AML-193 (cell line): ENCODE results near the gene MEGF11.

Experiments used
- DNase-seq, 2 experiments: peaks; one replicate each; lab custom pipeline; 2025; lab: John Stamatoyannopoulos, UW

Gene MEGF11

DNA sequence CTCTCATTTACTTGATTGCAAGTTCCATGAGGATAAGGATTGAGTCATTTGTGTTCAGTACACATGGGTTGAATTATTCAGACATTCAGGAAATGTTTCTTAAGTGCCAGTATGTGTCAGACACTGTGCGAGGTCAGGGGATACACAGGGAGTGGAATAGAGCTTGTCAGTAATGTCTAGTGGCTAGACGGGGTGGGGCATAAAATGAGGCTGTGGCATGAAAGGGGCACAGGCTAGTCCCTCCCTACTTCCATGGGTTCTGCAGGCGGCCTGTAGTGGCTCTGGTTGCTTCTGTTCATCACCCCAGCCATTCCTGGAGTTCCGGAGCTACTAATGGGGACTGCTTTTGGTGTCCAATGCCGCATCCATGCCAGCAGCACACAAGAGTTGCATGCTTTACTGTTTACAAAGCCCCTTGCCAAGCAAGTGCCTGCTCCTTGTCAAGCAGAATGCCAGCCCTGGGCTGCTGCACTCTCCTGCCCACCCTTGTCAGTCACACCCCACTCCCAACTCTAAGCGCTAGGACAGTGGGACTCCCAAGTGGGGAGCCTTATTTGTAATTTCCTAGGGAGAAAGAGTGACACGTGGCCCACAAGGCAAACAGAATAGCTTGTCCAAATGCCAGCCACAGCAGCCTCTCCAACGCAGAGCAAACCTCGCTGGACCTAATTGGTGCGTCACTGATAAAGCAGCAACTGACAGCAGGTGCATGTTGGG is 313.5 kb downstream of the MEGF11 start:
- DNase-seq: no peak

DNA sequence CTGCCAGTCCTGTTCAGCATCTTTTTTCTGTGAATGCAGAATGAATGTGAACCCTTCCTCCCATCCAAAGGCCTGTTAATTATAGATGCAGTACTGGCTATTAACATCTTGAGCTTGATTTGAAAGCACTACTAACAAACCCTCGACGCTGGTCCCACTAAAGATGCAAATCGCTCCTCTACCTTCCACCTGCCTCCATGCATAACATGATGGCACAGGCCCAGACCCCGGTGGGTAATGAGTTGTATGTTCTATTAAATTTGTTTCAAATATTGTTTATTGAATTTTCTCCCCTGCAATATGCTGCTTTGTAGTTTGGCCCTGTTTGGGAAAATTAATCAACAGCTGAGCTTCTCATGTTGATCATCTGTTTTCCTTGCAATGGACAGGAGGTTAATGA is 314.9 kb downstream of the MEGF11 start:
- no peak for DNase-seq

DNA sequence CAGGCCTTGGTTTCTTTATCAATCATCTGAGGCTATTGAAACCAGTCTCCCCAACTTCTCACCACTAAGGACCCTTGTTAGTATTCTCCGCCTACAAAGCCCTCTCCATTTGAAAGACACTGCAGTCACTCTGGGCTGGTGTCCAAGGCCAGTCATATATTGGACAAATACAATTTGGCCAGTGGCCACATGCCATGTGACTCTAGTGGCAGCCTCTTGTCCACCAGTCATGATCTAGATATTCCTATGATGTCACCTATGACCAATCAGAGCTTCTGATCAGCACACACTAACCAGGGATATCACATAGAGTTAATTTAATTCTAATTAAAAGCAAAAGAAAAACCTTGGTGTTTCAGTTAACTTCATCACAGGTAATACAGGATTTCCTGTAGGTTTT is 316.1 kb downstream of the MEGF11 start:
- no peak for DNase-seq

DNA sequence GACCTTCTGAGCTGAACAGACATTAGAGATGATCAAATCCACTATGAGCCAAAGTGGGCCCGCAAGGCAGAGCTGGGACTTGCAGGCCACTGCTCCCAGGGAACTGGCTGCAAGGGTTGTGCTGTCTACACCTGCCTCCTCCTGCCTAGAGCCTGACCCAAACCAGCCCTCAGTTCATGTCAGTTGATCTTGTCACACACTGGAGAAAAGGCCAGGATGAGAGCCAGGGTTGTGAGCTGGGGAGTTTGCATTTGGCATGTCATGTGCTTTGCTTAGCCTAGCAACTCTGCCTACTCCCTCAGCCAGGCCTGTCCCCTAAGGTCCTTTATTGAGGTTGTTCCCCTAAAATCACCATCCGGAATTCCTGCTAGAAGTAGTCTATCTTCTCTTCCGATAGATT is 316.5 kb downstream of the MEGF11 start:
- no peak for DNase-seq

DNA sequence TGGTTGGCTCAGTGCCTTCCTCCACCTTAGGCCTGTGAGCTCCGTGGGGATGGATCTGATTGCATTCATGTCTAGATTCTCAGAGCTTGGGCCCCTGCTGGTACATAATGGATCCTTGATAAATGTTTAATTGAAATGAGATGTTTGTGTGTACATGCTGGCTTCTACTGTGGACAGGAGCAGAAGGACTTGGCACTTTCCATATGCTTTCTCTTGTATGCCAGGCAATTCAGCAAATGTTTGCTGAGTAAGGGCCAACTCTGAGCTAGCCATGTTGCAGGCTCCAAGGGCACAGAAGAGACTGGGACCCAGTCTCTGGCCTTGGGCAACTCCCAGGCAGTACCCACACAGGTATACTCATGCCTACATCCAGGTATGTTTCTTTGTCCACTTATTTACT is 317.3 kb downstream of the MEGF11 start:
- DNase-seq: no peak

DNA sequence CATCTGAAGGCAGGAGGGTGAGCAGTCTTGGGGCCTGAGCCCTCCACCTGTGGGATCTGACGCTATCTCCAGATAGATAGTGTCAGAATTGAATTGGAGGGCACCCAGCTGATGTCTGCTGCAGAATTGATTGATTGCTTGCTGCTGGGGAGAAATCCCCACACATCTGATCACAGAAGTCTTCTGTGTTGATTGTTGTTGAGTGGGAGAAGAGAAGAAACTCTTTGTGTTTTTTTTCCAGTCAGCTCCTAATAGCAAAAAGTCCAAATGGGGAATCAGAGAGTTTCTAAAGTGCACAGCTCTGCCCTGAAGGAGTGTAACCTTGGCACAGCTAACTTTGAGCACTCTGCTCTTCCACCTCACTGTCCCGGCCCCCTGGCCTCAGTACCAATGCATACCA is 318.2 kb downstream of the MEGF11 start:
- no peak for DNase-seq

DNA sequence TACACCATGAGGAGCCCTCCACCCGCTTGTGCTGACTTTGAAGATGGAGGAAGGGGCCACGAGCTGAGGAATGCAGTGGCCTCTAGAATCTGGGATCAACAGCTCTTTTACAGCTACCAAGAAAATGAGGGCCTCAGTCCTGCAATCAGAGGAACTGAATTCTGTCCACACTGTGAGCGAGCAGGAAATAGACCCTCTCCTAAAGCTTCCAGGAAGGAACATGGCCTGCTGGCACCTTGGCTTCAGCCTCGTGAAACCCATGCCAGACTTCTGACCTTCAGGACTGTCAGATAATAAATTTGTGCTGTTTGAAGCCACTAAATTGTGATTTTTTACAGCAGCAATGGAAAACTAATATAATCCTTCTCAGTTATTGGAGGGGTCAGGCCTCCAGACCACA is 322.3 kb downstream of the MEGF11 start:
- no peak for DNase-seq

DNA sequence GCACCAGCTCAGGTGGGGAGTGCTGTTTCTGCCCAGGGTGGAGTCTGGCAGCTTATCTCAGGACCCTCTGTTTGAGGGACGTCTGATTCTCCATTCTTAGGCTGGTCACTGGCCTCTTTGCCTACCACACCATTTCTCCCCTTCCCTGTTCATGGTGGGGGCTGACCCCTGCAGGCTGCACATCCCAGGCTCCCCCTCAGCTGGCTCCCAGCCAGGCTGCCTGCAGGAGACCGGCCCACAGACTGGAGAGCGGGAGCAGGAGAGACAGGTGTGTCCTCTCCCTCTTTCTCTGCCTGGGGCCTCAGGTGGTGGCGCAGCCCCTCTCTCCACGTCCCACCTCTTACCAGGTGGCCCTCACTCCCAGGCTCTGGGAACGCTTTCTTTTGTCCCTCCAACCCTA is 323.4 kb downstream of the MEGF11 start:
- DNase-seq: no peak

DNA sequence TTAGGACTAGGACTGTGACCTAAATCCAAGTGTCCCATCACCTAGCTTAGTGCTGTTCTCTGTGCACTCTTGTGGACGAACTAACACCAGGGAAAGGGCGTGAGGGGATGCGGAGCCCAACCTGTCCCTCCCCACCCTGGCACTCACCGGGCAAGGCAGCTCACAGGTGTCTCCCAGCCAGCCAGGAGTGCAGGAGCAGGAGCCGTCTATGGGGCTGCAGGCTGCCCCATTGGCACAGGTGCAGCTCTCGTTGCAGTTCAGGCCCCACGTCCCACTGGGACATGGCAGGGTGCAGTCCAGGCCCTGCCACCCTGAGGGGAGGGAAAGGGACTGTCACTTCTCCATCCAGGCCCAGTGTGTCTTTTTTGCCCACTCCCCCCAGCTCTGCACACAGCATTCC is 324.0 kb downstream of the MEGF11 start:
- DNase-seq: no peak

DNA sequence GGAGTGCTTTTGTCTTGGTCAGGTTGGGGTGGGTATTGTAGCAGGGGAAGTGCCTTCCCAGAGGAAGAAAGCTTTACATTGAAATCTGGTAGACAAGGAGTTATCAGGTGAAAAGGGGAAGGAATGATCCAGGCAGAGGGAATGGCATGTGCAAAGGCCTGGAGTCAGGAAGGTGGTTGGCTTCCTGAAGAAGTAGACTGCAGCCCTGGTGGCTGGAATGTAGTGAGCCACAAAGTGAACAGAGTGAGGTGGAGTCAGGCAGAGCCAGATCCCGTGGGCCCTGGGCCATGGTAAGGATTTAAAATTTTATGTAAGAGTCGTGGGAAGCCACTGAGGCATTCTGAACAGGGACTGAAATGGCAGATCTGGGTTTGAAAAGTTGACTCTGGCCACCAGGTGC is 326.0 kb downstream of the MEGF11 start:
- no peak for DNase-seq

DNA sequence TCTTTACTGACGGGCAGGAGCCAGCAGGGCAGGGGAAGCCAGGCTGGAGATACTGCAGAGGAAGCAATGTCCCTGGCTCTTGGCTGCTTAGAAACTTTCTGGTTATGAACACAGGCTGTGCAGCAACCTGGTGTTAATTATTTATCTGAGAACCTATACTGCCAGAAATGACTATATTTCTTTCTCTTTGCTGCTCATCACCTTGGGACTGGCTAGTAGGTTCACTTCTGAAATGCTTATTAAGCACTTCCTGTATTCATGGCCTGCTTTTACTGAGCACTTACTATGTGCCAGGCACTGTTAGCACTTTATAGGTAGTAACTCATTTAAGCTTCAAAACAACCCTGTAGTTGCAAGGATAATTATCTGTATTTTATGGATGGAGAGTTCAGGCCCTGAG is 326.7 kb downstream of the MEGF11 start:
- DNase-seq: no peak

DNA sequence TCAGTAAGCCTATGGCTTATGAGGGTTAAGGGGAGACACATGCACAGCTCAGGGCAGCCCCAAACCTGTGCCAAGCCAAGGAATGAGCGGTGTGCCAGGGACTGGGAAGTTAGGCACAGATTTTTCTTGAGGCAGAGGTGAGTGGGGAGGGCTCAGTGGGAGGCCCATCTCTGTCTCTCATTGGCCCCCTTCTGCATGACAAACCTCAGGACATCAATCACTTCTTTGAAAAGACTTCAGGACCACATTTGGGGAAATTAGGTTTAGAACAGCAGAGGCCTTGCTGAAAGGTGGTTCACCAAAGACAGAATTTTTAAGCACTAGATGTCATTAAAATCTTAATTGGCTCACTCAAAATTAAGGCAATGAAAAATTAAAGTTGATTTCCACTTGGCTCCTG is 327.1 kb downstream of the MEGF11 start:
- no peak for DNase-seq

DNA sequence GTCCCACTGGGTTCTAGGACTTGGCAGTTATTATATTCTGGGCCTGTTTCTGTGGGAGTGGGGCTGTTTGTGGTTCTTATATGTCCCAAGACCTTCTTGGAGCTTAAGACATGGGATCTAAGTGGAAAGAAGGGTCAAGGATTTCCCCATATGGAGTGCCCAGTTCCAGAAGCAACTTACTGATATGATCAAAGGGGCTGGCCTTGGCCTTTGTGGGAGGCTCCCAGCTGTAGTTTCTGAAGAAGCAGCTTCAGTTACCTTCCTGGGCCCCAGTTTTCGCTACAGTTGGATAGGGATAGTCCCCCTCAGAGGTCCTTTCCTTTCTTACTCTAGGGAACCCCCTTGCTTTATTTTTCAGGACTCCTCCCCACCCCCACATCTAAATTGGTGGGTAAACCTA is 328.2 kb downstream of the MEGF11 start:
- no peak for DNase-seq

DNA sequence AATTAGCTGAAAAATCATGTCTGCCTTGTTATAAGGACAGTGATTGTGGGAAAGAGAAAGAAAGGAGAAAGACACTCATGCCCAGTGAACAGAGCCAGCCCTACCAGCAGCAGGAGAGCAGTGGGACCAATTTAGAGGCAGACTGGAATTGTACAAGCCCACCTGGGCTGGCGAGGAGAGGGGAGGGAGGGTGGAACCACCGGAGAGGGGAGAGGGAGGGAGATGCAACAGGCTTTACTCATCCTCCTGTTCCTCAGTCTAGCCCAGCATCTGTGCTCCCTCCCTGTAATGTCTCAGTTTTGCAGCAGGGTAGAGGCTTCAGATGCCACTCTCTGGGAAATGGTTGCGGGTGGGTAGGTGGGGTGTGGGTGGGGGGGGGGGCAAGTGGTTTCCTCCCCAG is 329.5 kb downstream of the MEGF11 start:
- DNase-seq: no peak

DNA sequence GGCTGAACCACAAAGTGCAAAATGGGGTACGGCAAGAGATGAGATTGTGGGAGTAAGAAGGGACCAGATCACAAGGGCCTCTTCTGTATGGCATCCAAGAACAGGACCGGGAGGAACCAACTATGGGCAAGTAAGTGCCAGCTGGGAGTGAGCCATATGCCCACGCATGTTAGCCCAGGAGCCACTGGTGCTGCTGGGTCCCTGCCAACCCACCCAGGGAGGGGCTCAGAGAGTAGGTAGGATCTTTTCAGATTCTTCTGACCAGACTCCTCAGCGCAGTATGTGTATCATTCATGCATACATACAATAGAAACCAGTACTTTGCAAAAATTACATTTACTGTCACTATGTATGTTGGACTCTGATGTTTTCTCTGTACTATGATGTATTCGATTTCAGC is 330.3 kb downstream of the MEGF11 start:
- no peak for DNase-seq

DNA sequence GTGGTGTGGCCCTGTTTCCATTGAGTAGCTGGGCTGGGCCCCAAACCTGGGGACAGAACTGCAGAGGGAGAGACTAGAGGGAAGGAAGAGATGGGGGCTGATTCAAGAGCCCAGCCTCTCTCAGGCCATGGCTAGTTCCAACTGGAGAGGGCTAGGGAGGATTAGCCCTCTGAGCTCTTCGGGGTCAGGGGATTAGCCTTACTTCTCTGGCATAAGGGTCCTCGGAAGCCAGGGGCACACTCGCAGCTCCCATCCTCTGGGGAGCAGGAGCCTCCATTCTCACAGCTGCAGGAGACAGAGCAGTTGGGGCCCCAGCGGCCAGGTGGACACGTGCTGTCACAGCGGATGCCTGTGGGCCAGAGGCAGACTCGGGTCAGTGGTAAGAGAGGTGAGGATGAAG is 330.9 kb downstream of the MEGF11 start:
- no peak for DNase-seq

DNA sequence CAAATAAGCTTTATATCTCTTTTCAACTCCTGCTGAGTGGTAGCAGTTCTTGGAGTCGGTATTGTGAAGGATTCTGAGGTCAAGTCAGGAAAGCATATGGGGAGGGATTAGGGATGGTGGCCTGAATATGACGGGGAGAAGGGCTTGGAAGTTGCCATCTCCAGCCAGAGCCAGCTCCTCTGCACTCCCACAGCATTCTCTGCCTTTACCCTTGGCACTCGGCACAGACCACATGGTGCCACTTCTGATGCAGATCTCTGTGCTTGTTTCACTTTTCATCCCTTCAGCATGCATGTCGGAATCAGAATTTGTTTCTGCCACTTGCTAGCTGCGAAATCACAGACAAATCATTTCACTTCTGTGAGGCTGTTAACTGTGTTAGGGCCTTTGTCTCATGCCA is 331.8 kb downstream of the MEGF11 start:
- DNase-seq: no peak

DNA sequence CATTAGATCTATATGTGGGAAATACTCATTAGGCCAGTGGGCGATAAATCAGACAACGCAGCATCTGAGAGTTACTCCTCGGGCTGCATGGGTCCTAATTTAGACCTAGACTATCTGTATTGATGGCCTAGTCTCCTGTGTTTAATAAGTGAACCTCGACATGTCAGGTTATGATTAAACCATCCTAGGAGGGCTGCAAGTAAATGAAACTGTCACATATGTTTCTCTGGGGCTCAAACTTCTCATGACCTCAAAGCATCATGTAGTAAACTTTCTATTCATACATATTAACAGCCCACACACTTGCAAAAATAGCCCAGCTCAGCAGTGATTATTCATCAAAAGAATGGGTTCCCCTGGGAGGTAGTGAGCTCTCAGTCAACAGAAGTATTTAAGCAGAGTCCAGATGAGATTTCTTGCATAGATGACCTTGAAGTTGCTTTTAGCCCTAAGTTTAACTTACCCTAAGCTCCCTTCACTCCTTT is 332.7 kb downstream of the MEGF11 start:
- DNase-seq: no peak

DNA sequence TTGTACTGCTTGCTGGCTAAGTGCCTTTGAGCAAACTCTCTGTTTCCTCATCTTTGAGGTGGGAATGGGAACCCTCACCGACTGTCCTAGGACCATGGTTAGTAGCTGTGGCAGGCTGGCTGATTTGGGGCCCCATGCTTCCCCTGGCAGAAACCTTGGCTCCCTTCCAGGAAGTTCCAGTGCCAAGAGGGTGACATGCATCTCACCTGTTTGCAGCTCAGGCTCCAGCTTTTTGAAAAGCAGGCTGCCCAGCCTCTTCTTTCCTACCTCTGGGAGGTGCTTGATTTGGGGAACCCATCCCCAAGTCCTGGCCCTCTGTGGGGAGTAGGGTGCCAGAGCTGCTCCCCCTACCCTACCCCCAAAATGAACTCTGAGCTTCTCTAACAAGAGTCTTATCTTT is 333.4 kb downstream of the MEGF11 start:
- DNase-seq: no peak

DNA sequence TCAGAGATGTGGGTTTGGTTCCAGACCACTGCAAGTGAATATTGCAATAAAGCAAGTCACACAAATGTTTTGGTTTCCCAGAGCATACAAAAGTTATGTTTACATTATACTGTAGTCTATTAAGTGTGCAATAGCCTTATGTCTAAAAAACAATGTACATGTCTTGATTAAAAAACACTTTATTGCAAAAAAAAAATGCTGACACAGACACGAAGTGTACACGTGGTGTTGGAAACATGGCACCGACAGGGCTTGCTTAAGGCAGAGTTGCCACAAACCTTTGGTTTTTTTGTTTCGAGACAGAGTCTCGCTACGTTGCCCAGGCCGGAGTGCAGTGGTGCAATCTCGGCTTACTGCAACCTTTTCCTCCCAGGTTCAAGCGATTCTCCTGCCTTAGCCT is 334.2 kb downstream of the MEGF11 start:
- DNase-seq: no peak

DNA sequence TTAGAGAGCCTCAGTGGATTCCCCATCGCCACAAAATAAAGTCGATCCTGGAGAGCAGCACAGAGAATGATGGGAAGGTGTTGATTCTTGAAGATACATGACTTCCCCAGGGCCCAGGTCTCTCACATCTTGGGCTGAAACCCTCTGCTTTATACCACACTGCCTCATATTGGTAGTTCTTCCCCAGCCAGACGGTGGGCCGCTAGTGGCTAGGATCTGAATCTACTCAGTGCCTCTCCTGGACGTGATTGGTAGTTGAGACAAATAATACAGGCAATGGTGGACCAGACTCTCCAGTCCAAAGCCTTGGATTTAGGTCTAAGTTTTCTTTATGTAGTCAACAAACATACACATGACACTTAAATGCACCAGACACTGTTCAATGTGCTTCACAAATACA is 334.6 kb downstream of the MEGF11 start:
- no peak for DNase-seq

DNA sequence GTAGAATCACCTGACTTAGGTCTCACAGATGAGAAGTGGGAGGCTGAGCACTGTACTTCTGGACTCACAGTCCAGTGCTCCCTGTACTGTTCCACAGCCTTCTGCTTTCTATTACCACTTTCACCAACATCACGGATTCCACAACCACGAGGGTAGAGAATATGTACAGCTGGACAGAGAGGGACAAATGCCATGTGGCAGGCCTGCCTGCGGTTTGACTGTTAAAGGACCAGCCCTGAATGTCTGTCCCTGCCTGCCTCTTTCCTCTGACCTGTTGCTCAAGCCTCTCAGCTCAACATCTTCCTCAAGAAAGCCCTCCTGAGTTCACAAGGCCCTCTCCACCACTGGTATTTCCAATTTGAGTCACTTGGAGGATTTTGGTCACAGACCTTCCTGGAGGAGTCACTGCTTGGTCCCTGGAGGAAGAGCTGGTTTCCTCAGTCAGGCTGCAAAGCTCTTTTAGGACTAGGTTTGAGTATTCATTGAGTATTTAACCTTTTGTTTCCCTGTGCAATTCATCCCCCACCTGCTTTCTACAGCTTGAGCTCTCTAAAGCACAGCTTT is 335.1 kb downstream of the MEGF11 start:
- no peak for DNase-seq

DNA sequence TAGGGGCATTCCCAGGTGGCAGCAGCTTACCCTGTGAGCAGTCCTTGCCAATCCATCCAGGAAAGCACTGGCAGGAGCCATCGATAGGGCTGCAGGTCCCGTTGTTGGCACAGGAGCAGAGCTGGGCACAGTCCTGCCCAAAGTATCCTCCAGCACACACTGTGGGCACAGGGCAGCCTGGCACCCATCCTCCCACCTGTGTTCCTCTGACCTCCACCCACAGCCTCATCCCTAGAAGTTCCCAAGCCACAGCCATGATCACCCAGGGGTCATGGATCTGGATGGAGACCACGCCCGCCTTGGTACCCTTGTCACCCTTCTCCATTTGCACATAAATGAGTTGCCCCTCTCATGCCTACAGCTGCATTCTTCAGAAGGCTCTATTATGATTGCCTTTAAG is 335.6 kb downstream of the MEGF11 start:
- DNase-seq: no peak

DNA sequence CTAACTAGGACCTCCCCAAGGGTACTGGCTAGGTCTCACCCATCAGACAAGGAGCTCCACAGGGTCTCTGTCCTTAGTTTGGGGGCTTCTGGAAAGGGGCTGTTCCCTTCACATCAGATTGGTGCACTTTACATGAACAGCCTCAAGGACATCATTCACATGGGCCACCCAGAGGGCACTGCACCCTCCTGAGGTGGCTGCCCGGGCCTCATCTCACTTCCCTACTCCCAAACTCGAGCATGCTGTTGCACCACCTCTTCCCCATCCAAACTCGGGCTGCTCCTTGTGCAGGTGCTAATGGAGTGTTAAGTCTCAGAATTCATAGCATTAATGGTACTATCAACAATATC is 336.2 kb downstream of the MEGF11 start:
- no peak for DNase-seq
